HCT116 (cell line): ENCODE measurements around the gene DARS1. TPM values are rescaled to one million over a fixed set of nuclear protein-coding genes. Genes with fewer than 3 reads are reported as not detected.

Source experiments
- ATAC-seq: fragments of 200-7000 bp; cut with Tn5 transposase; 2 replicates; pipeline ENCODE4 v1.9.1; 2020; ENCODE audit warnings: mild to moderate bottlenecking, moderate library complexity
- BruUV-seq: library from RNA; stranded (reverse); fragments of 400-500 nt; replicated peaks from 2 replicates; lab custom pipeline; 2021; lab: Mats Ljungman, UMichigan
- CTCF ChIA-PET: fragments of 300-600 bp; sonication (Branson Sonifier 250); formaldehyde crosslinking; loops from one replicate; lab custom pipeline; 2021; ENCODE audit warnings: antibody characterized with exemption; lab: Charles Lee
- POLR2A ChIA-PET: fragments of 300-600, 350-600 bp; sonication (Branson Sonifier 250); formaldehyde crosslinking; loops from one replicate; lab custom pipeline; 2021; ENCODE audit warnings: antibody characterized with exemption; lab: Charles Lee
- RAD21 ChIA-PET, 2 experiments: fragments of 300-600 bp; sonication (Branson Sonifier 250); formaldehyde crosslinking; loops; one replicate each; lab custom pipeline; 2023; ENCODE audit warnings: low total read pairs in 2 of 2; ENCODE audit not compliant: uncharacterized antibody in 2 of 2, unreplicated experiment in 2 of 2, low non-redundant PET in 1 of 2; lab: Charles Lee
- DNase-seq: peaks from one replicate; pipeline ENCODE4 v3.0.0-alpha.2; 2010; ENCODE audit warnings: low read depth, low spot score
- H2AFZ ChIP-seq: fragments of 200-600 bp; shearing (Covaris generic), sonication (generic); 2 replicates; pipeline ENCODE4 v1.6.1; 2017; ENCODE audit warnings: low read depth, mixed run types, mixed read lengths, antibody characterized with exemption, low read length; ENCODE audit not compliant: poor library complexity, severe bottlenecking
- H3K27ac ChIP-seq: 2 replicates; pipeline ENCODE4 v1.5.1; 2012; ENCODE audit warnings: low read depth, low read length
- H3K27me3 ChIP-seq: fragments of 200-600 bp; sonication (generic); 2 replicates; pipeline ENCODE4 v1.6.1; 2016; ENCODE audit warnings: mixed run types, low read length, mixed read lengths; ENCODE audit not compliant: insufficient read depth
- H3K36me3 ChIP-seq, 2 experiments: fragments of 200-500 bp in 1 of 2; fragments of 200-600 bp in 1 of 2; sonication (Bioruptor generic) in 1 of 2; sonication (generic) in 1 of 2; 2 replicates each; pipeline versions ENCODE4 v1.5.1 to v1.6.1; 2014 to 2016; ENCODE audit warnings: low read length in 2 of 2, inconsistent platforms in 1 of 2, mixed read lengths in 1 of 2, mixed run types in 1 of 2; ENCODE audit not compliant: insufficient read depth in 2 of 2, control insufficient read depth in 1 of 2
- H3K4me1 ChIP-seq, 2 experiments: fragments of 200-600 bp in 1 of 2; sonication (generic) in 1 of 2; 2 replicates each; pipeline versions ENCODE4 v1.5.1 to v1.6.1; 2012 to 2017; ENCODE audit warnings: low read length in 2 of 2, inconsistent platforms in 1 of 2, mild to moderate bottlenecking in 1 of 2, mixed read lengths in 1 of 2, mixed run types in 1 of 2, moderate library complexity in 1 of 2; ENCODE audit not compliant: insufficient read depth in 2 of 2, control insufficient read depth in 1 of 2
- H3K4me2 ChIP-seq: fragments of 200-600 bp; sonication (generic); 2 replicates; pipeline ENCODE4 v1.6.1; 2017; ENCODE audit warnings: mixed run types, low read length, mixed read lengths
- H3K4me3 ChIP-seq, 2 experiments: fragments of 200-600 bp in 1 of 2; sonication (generic) in 1 of 2; replicated peaks in 1 of 2; 2 replicates each; pipeline ENCODE4 v1.5.1; 2011 to 2016; ENCODE audit warnings: low read length in 2 of 2, control low read depth in 1 of 2, low read depth in 1 of 2, mild to moderate bottlenecking in 1 of 2, mixed read lengths in 1 of 2, mixed run types in 1 of 2
- H3K79me2 ChIP-seq: fragments of 200-600 bp; sonication (generic); 2 replicates; pipeline ENCODE4 v1.6.1; 2017; ENCODE audit warnings: mild to moderate bottlenecking, mixed run types, low read length, moderate library complexity, mixed read lengths; ENCODE audit not compliant: insufficient read depth
- H3K9ac ChIP-seq: fragments of 200-600 bp; sonication (generic); 2 replicates; pipeline ENCODE4 v1.6.1; 2016; ENCODE audit warnings: low read length, mixed read lengths
- H3K9me2 ChIP-seq: fragments of 200-600 bp; sonication (generic), shearing (Covaris generic); 2 replicates; pipeline ENCODE4 v1.6.1; 2017; ENCODE audit warnings: mixed run types, mild to moderate bottlenecking, moderate library complexity; ENCODE audit not compliant: insufficient read depth
- H3K9me3 ChIP-seq, 2 experiments: fragments of 200-500 bp in 1 of 2; fragments of 200-600 bp in 1 of 2; sonication (Bioruptor generic) in 1 of 2; sonication (generic) in 1 of 2; 2 replicates each; pipeline ENCODE4 v1.6.1; 2014 to 2017; ENCODE audit warnings: low read length in 2 of 2, mixed read lengths in 2 of 2, inconsistent platforms in 1 of 2, low read depth in 1 of 2, mild to moderate bottlenecking in 1 of 2, mixed run types in 1 of 2, moderate library complexity in 1 of 2; ENCODE audit not compliant: control insufficient read depth in 1 of 2, insufficient read depth in 1 of 2
- H4K20me1 ChIP-seq: fragments of 200-600 bp; sonication (generic), shearing (Covaris generic); 2 replicates; pipeline ENCODE4 v1.6.1; 2017; ENCODE audit warnings: mixed run types, mild to moderate bottlenecking, moderate library complexity; ENCODE audit not compliant: insufficient read depth
- EGR1 ChIP-seq: IDR thresholded peaks from 2 replicates; pipeline ENCODE4 v1.6.1; 2012; ENCODE audit warnings: low read depth
- EZH2phosphoT487 ChIP-seq: fragments of 200-600 bp; IDR thresholded peaks from 2 replicates; pipeline ENCODE4 v1.6.1; 2018; ENCODE audit warnings: antibody characterized with exemption, borderline replicate concordance
- FOSL1 ChIP-seq: IDR thresholded peaks from 2 replicates; pipeline ENCODE4 v1.6.1; 2012; ENCODE audit warnings: low read depth
- RAD21 ChIP-seq: IDR thresholded peaks from 2 replicates; pipeline ENCODE4 v1.6.1; 2012; ENCODE audit warnings: low read depth, mild to moderate bottlenecking
- SRF ChIP-seq: IDR thresholded peaks from 2 replicates; pipeline ENCODE4 v1.6.1; 2012; ENCODE audit warnings: low read depth
- YY1 ChIP-seq: IDR thresholded peaks from 2 replicates; pipeline ENCODE4 v1.6.1; 2011; ENCODE audit warnings: low read length, low read depth, moderate library complexity, mild to moderate bottlenecking; ENCODE audit not compliant: insufficient replicate concordance; ENCODE audit errors: extremely low read depth
- ZFX ChIP-seq: fragments of 450-650 bp; IDR thresholded peaks from 2 replicates; pipeline ENCODE4 v1.6.1; 2017
- ZNF274 ChIP-seq: fragments of 200-500 bp; sonication (Bioruptor generic); IDR thresholded peaks from 2 replicates; pipeline ENCODE4 v1.6.1; 2014; ENCODE audit warnings: mild to moderate bottlenecking, low read depth, low read length, inconsistent platforms
- intact Hi-C: fragments of 100-400 bp; cut with micrococcal nuclease; formaldehyde crosslinking; loops from 2 replicates; pipeline ENCODE4 v1.10.0; 2022
- total RNA-seq: library from RNA; stranded (reverse); gene quantifications from one replicate; pipeline ENCODE4 v1.2.1, GENCODE V29; 2021; ENCODE audit not compliant: unreplicated experiment
- TF ChIP-seq, protein P1 (sequence below): IDR thresholded peaks from 2 replicates; pipeline ENCODE4 v1.6.1; 2011; ENCODE audit warnings: mild to moderate bottlenecking, low read length, moderate library complexity; ENCODE audit not compliant: insufficient replicate concordance; ENCODE audit errors: extremely low read depth

Gene DARS1
- total RNA-seq, 1 experiment from 2014 or later = 94.8 TPM

- TF ChIP-seq, protein P1, sequence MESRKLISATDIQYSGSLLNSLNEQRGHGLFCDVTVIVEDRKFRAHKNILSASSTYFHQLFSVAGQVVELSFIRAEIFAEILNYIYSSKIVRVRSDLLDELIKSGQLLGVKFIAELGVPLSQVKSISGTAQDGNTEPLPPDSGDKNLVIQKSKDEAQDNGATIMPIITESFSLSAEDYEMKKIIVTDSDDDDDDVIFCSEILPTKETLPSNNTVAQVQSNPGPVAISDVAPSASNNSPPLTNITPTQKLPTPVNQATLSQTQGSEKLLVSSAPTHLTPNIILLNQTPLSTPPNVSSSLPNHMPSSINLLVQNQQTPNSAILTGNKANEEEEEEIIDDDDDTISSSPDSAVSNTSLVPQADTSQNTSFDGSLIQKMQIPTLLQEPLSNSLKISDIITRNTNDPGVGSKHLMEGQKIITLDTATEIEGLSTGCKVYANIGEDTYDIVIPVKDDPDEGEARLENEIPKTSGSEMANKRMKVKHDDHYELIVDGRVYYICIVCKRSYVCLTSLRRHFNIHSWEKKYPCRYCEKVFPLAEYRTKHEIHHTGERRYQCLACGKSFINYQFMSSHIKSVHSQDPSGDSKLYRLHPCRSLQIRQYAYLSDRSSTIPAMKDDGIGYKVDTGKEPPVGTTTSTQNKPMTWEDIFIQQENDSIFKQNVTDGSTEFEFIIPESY = no peak
- no peak for TF ChIP-seq SRF
- no peak for TF ChIP-seq RAD21
- no peak for TF ChIP-seq ZFX
- no peak for TF ChIP-seq ZNF274
Observed at GRCh38 chr2:136010126-136010525, 24.7 kb upstream of the DARS1 start (continued).

DNA sequence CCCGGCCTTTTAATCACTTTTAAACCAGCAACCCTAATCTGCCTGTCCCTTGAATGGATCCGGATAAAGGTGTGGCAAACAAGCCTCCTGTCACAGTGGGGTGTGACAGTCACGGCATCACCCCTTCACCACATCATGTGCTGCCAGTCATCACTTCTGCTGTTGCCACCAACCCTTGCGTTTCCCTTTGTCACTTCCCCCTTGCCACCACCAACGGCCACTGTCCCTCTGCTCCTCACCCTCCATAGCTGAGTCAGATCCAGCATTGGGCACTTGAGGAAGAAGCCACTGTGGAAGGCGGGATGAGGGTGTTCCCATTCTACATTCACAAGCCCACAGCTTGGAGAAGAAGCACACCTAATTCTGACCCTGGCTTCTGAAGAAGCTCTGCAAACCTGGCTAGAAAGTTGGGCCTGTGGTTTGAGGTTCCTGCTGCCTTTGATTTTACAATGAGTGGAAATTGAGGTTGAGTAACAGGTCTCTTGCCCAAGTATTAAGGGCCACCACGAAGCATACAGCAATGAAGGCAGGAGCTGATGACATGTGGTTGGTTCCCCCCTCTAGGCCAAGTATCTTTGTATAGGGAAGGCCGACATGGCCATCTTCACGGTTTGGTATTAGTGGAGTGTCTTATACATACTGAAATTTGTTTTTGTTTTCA is 22.9 kb upstream of the DARS1 start:
- intact Hi-C loops = no loop called here
- H3K4me3 ChIP-seq = no peak overlapping the region
- CTCF ChIA-PET = no interaction called here

More for the DNA sequence above, 22.9 kb upstream of the DARS1 start:
- Histone ChIP-seq H3K79me2 (no peaks in the 10 kb centered on the region), H3K9me2 (no peaks in the 10 kb centered on the region), H3K27ac (no peak overlapping the region), H2AFZ (no peak overlapping the region), H3K9ac (no peak overlapping the region), H3K4me1 (peaks cover 3 to 10% of the 10 kb centered on the region in 2 experiments; a peak in 2 of 4 replicates), H3K36me3 (no peaks in the 10 kb centered on the region), H4K20me1 (no peaks in the 10 kb centered on the region), H3K4me2 (no peak overlapping the region), H3K9me3 (no peaks in the 10 kb centered on the region), H3K27me3 (no peaks in the 10 kb centered on the region)
- DNase-seq (no peak), ATAC-seq (no peak)
- no TSS peak for BruUV-seq
- no peak for TF ChIP-seq EZH2phosphoT487
- no peak for TF ChIP-seq FOSL1
- TF ChIP-seq YY1 = no peak
- TF ChIP-seq EGR1 = no peak
- POLR2A ChIA-PET = no interaction called here
- RAD21 ChIA-PET = no interaction called here
